ENCODE results near the gene NAALADL2.

- no peak for TF ChIP-seq CTCF (IDR thresholded peaks at IDR 0.05; ENCODE audit: insufficient read depth, low read length, poor library complexity, severe bottlenecking)
- no peak for TF ChIP-seq EZH2phosphoT487 (conservative IDR thresholded peaks at IDR 0.05; ENCODE audit: low read length)
Measured at GRCh38 chr3:175258763-175259162, 399.6 kb downstream of the NAALADL2 start.
